GM06990 (cell line): ENCODE measurements around the gene SIRT7.

Experiments used
- DNase-seq: peaks from one replicate; pipeline ENCODE4 v3.0.0-alpha.2; 2011; ENCODE audit not compliant: insufficient read length; ENCODE audit errors: extremely low read depth
- H3K27me3 ChIP-seq: replicated peaks from 2 replicates; pipeline ENCODE4 v1.6.0; 2011; ENCODE audit warnings: low read length; ENCODE audit not compliant: control insufficient read depth, insufficient read depth
- H3K36me3 ChIP-seq: 2 replicates; pipeline ENCODE4 v1.5.1; 2011; ENCODE audit warnings: low read length; ENCODE audit not compliant: control insufficient read depth, insufficient read depth
- H3K4me3 ChIP-seq: replicated peaks from 2 replicates; pipeline ENCODE4 v1.5.1; 2011; ENCODE audit warnings: low read depth, mild to moderate bottlenecking, control low read depth, low read length
- CTCF ChIP-seq: IDR thresholded peaks from 2 replicates; pipeline ENCODE4 v1.5.1; 2011; ENCODE audit warnings: low read length, control low read depth, mild to moderate bottlenecking, inconsistent platforms; ENCODE audit not compliant: insufficient read depth, poor library complexity, severe bottlenecking

Gene SIRT7

GRCh38 chr17:81867991-81868673, 49.8 kb downstream of the SIRT7 start:
- H3K4me3 ChIP-seq, result no peak overlapping the region
- no peaks in the 10 kb centered on the region for H3K27me3 ChIP-seq
- no peak for TF ChIP-seq CTCF
- peaks cover 41% of the 10 kb centered on the region for H3K36me3 ChIP-seq
- DNase-seq, result no peak

- peaks cover 41% of the 10 kb centered on the region for H3K36me3 ChIP-seq
- H3K4me3 ChIP-seq, result no peak overlapping the region
- TF ChIP-seq CTCF, result no peak
- DNase-seq, result no peak
- no peaks in the 10 kb centered on the region for H3K27me3 ChIP-seq
Measured at GRCh38 chr17:81867170-81867990, 50.6 kb downstream of the SIRT7 start.

- no peak for DNase-seq
- Histone ChIP-seq H3K4me3 (no peak overlapping the region), H3K36me3 (peaks cover 41% of the 10 kb centered on the region), H3K27me3 (no peaks in the 10 kb centered on the region)
- TF ChIP-seq CTCF, result no peak
Measured at GRCh38 chr17:81866440-81867169, 51.4 kb downstream of the SIRT7 start.

GRCh38 chr17:81865733-81866439, 52.1 kb downstream of the SIRT7 start:
- peaks cover 41% of the 10 kb centered on the region for H3K36me3 ChIP-seq
- TF ChIP-seq CTCF, result no peak
- H3K27me3 ChIP-seq, result no peaks in the 10 kb centered on the region
- no peak overlapping the region for H3K4me3 ChIP-seq
- peak; percentile 46 for DNase-seq

- Histone ChIP-seq H3K36me3 (peaks cover 41% of the 10 kb centered on the region), H3K4me3 (no peak overlapping the region), H3K27me3 (no peaks in the 10 kb centered on the region)
- no peak for TF ChIP-seq CTCF
- DNase-seq, result no peak
Measured at GRCh38 chr17:81865358-81865732, 52.6 kb downstream of the SIRT7 start.
